A549 treated with RU486 at 1 μM for 4 hours (cell line): Measurements from ENCODE around the gene UBP1. TPM values are rescaled to one million over a fixed set of nuclear protein-coding genes. Genes with fewer than 3 reads are reported as not detected.

Experiments
- total RNA-seq: library from RNA; stranded (reverse); fragments of 200-300 nt; extraction: Qiagen RNA extraction; gene quantifications from 5 replicates; pipeline ENCODE4 v1.2.3, GENCODE V29; 2022; ENCODE audit warnings: low read depth

Gene UBP1
- total RNA-seq: 47.4 to 63.2 TPM (median 59.8 TPM) in 5 replicates

GRCh38 chr3:33440328-33441224, at the start of gene UBP1:
TSS of gene UBP1 (minus strand) at chr3:33440405. CDS start at chr3:33439848, 557 bp downstream.

Other genes with a start within 250 kb of the UBP1 start
- 1.9 to 3.7 TPM (median 3.5 TPM) in 5 replicates for gene SUSD5, start 221.6 kb downstream of the UBP1 start, total RNA-seq
- gene FBXL2, start 163.0 kb downstream of the UBP1 start, total RNA-seq: 5.4 to 7.8 TPM (median 7.4 TPM) in 5 replicates